Sigmoid colon (tissue), 7 donors: Measurements from ENCODE around the gene SKAP1. TPM values are rescaled to one million over a fixed set of nuclear protein-coding genes. Genes with fewer than 3 reads are reported as not detected.
"Not testable (repeated sequence)": the region's sequence is repeated elsewhere in the genome, so short reads cannot be mapped to it uniquely, and the experiment has no call there.

Experiments used
- DNase-seq: peaks from one replicate; pipeline ENCODE4 v3.0.0-alpha.2; 2019
- H3K27ac ChIP-seq, 4 donors: fragments of 200-600 bp; sonication (generic); one replicate each; pipeline ENCODE4 v1.5.1; 2016 to 2019; ENCODE audit warnings: mild to moderate bottlenecking in 1 of 4
- H3K27me3 ChIP-seq, 3 donors: fragments of 200-600 bp; sonication (generic); one replicate each; pipeline ENCODE4 v1.5.1; 2019; ENCODE audit warnings: mild to moderate bottlenecking in 1 of 3
- H3K36me3 ChIP-seq, 4 donors: fragments of 200-600 bp; sonication (generic); one replicate each; pipeline ENCODE4 v1.5.1; 2016 to 2019
- H3K4me1 ChIP-seq, 4 donors: fragments of 200-600 bp; sonication (generic); one replicate each; pipeline ENCODE4 v1.5.1; 2017 to 2019
- H3K4me3 ChIP-seq, 4 donors: fragments of 200-600 bp; sonication (generic); one replicate each; pipeline ENCODE4 v1.5.1; 2017 to 2019; ENCODE audit warnings: mild to moderate bottlenecking in 2 of 4, moderate library complexity in 1 of 4
- H3K9me3 ChIP-seq, 4 donors: fragments of 200-600 bp in 3 of 4; sonication (generic) in 3 of 4; one replicate each; pipeline versions ENCODE4 v1.5.1 to v1.6.1; 2013 to 2019
- CTCF ChIP-seq, 4 experiments: fragments of 450-650 bp in 3 of 4; fragments of 200-600 bp in 1 of 4; IDR thresholded peaks; one replicate each; pipeline ENCODE4 v1.5.1; 2016 to 2019; ENCODE audit warnings: antibody characterized with exemption in 4 of 4, mild to moderate bottlenecking in 3 of 4, moderate library complexity in 2 of 4
- EP300 ChIP-seq, 4 donors: sonication (generic); formaldehyde crosslinking; IDR thresholded peaks; one replicate each; pipeline ENCODE4 v1.6.1; 2017; ENCODE audit warnings: antibody characterized with exemption in 4 of 4
- POLR2A ChIP-seq, 2 donors: fragments of 450-650 bp; IDR thresholded peaks; one replicate each; pipeline ENCODE4 v1.6.1; 2016; ENCODE audit warnings: antibody characterized with exemption in 2 of 2, mild to moderate bottlenecking in 2 of 2, moderate library complexity in 2 of 2
- POLR2AphosphoS5 ChIP-seq, 4 donors: sonication (generic); formaldehyde crosslinking; IDR thresholded peaks; one replicate each; pipeline ENCODE4 v1.6.1; 2017; ENCODE audit warnings: antibody characterized with exemption in 4 of 4
- WGBS, 2 donors: extraction: QIAGEN DNeasy Blood & Tissue Kit; methylation state at CpG; one replicate each; pipeline ENCODE4 v1.1.7; 2013; 5-methylcytosine and 5-hydroxymethylcytosine counted together
- intact Hi-C: fragments of 100-400 bp; cut with DNase I; formaldehyde crosslinking; loops from one replicate; pipeline ENCODE4 v1.15.1; 2023
- polyA plus RNA-seq, 3 donors: library from polyadenylated mRNA; stranded (reverse); fragments of 200-250 nt; gene quantifications; one replicate each; pipeline ENCODE4 v1.2.3, GENCODE V29; 2013
- total RNA-seq, 4 donors: library from RNA; depleted of rRNA; stranded (reverse); fragments of >200 nt; gene quantifications; one replicate each; pipeline ENCODE4 v1.1.0, GENCODE V29; 2016
- donor health status: healthy with polysubstance abuse.
- donor health status: Bipolar disorder and iron deficiency.
- donor health status: healthy.

The SKAP1 gene
- total and polyA plus RNA-seq, 7 donors: 0.36 to 10.3 (median 1.4) TPM; not detected in 1

- Histone ChIP-seq H3K27me3 (peaks cover 0 to 8% (median 0%) of the 10 kb centered on the region in 3 donors), H3K27ac (no peak overlapping the region), H3K4me3 (no peak overlapping the region), H3K36me3 (no peaks in the 10 kb centered on the region), H3K9me3 (no peaks in the 10 kb centered on the region), H3K4me1 (no peaks in the 10 kb centered on the region)
- TF ChIP-seq POLR2AphosphoS5 (IDR thresholded peaks at IDR 0.05) (no peak), CTCF (IDR thresholded peaks at IDR 0.05) (no peak), EP300 (IDR thresholded peaks at IDR 0.05) (no peak), POLR2A (IDR thresholded peaks at IDR 0.05) (no peak)
- no peak for DNase-seq
- intact Hi-C loops: no loop called here
- WGBS, 2 donors: 72 to 83% methylated on average over 3 of the region's 3 CpGs
Measured at GRCh38 chr17:48251950-48252349, 178.1 kb downstream of the SKAP1 start.

GRCh38 chr17:48250949-48251348, 179.1 kb downstream of the SKAP1 start:
- Histone ChIP-seq H3K36me3 (no peaks in the 10 kb centered on the region), H3K4me1 (no peaks in the 10 kb centered on the region), H3K9me3 (no peaks in the 10 kb centered on the region), H3K27me3 (peaks cover 0 to 12% (median 0%) of the 10 kb centered on the region in 3 donors), H3K4me3 (no peak overlapping the region), H3K27ac (no peak overlapping the region)
- TF ChIP-seq CTCF (IDR thresholded peaks at IDR 0.05) (no peak), POLR2AphosphoS5 (IDR thresholded peaks at IDR 0.05) (no peak), EP300 (IDR thresholded peaks at IDR 0.05) (no peak), POLR2A (IDR thresholded peaks at IDR 0.05) (no peak)
- intact Hi-C loops: no loop called here
- no peak for DNase-seq
- WGBS, 2 donors: 77 to 79% methylated on average over 8 of the region's 8 CpGs

GRCh38 chr17:48250059-48250458, 180.0 kb downstream of the SKAP1 start:
- H3K9me3 ChIP-seq, H3K36me3 ChIP-seq, H3K27ac ChIP-seq, DNase-seq, intact Hi-C loops, H3K4me1 ChIP-seq, H3K4me3 ChIP-seq: not testable (repeated sequence)
- WGBS, 2 donors: 86 to 98% methylated on average over 5 of the region's 5 CpGs
- H3K27me3 ChIP-seq: peaks cover 0 to 11% (median 0%) of the 10 kb centered on the region in 3 donors

GRCh38 chr17:48247603-48248002, 182.4 kb downstream of the SKAP1 start:
- TF ChIP-seq CTCF (IDR thresholded peaks at IDR 0.05) (no peak), POLR2AphosphoS5 (IDR thresholded peaks at IDR 0.05) (no peak), EP300 (IDR thresholded peaks at IDR 0.05) (no peak), POLR2A (IDR thresholded peaks at IDR 0.05) (no peak)
- H3K9me3 ChIP-seq: no peaks in the 10 kb centered on the region
- intact Hi-C loops: no loop called here

GRCh38 chr17:48247038-48247437, 183.0 kb downstream of the SKAP1 start:
- H3K4me3 ChIP-seq: no peak overlapping the region
- DNase-seq: no peak
- H3K9me3 ChIP-seq: no peaks in the 10 kb centered on the region
- no peaks in the 10 kb centered on the region for H3K36me3 ChIP-seq
- peaks cover 0 to 4% (median 0%) of the 10 kb centered on the region in 3 donors for H3K27me3 ChIP-seq
- no peak overlapping the region for H3K27ac ChIP-seq
- no peak for TF ChIP-seq POLR2AphosphoS5 (IDR thresholded peaks at IDR 0.05)
- no peak for TF ChIP-seq POLR2A (IDR thresholded peaks at IDR 0.05)
- no peak for TF ChIP-seq EP300 (IDR thresholded peaks at IDR 0.05)
- TF ChIP-seq CTCF (IDR thresholded peaks at IDR 0.05): no peak
- peaks cover 0 to under 1% (median 0%) of the 10 kb centered on the region in 4 donors for H3K4me1 ChIP-seq
- 76 to 77% methylated on average over 1 of the region's 1 CpG for WGBS, 2 donors
- intact Hi-C loops: no loop called here

More at GRCh38 chr17:48247603-48248002, 182.4 kb downstream of the SKAP1 start:
- no peaks in the 10 kb centered on the region for H3K36me3 ChIP-seq
- no peak overlapping the region for H3K27ac ChIP-seq
- no peaks in the 10 kb centered on the region for H3K4me1 ChIP-seq
- no peak for DNase-seq
- H3K27me3 ChIP-seq: peaks cover 0 to 4% (median 0%) of the 10 kb centered on the region in 3 donors
- H3K4me3 ChIP-seq: no peak overlapping the region
- 92 to 94% methylated on average over 3 of the region's 3 CpGs for WGBS, 2 donors
